Stimulated activated CD4-positive, alpha-beta T cell treated with anti-CD3 and anti-CD28 coated beads, Interleukin-2, amount 100 ng/mL, for 48 hours (primary cell): ENCODE data around the gene C1orf198.
"Not testable (repeated sequence)": the region's sequence is repeated elsewhere in the genome, so short reads cannot be mapped to it uniquely, and the experiment has no call there.

Source experiments
- DNase-seq, 2 donors: peaks; one replicate each; pipeline ENCODE4 v3.0.0-alpha.2; 2020

The C1orf198 gene

GRCh38 chr1:230858918-230859729 is 9.2 kb downstream of the C1orf198 start:
- DNase-seq = no peak

GRCh38 chr1:230858236-230858820 is 10.0 kb downstream of the C1orf198 start:
- no peak for DNase-seq

GRCh38 chr1:230857822-230858221 is 10.5 kb downstream of the C1orf198 start:
- no peak for DNase-seq

- DNase-seq = no peak
These were observed 11.2 kb downstream of the C1orf198 start for GRCh38 chr1:230857077-230857476.

GRCh38 chr1:230855886-230856285 is 12.4 kb downstream of the C1orf198 start:
- DNase-seq = no peak

GRCh38 chr1:230854423-230854822 is 13.9 kb downstream of the C1orf198 start:
- DNase-seq = no peak

- DNase-seq = no peak
These were observed 14.6 kb downstream of the C1orf198 start for GRCh38 chr1:230853731-230854130.

- DNase-seq = no peak
These were observed 15.4 kb downstream of the C1orf198 start for GRCh38 chr1:230852959-230853358.

- DNase-seq = no peak
These were observed 17.0 kb downstream of the C1orf198 start for GRCh38 chr1:230851291-230851691.

GRCh38 chr1:230850547-230850946 is 17.8 kb downstream of the C1orf198 start:
- DNase-seq = no peak

GRCh38 chr1:230849451-230850224 is 18.7 kb downstream of the C1orf198 start:
- DNase-seq = no peak

GRCh38 chr1:230848235-230848634 is 20.1 kb downstream of the C1orf198 start:
- DNase-seq = no peak

GRCh38 chr1:230845184-230845583 is 23.1 kb downstream of the C1orf198 start:
- not testable (repeated sequence) for DNase-seq

GRCh38 chr1:230844561-230844960 is 23.8 kb downstream of the C1orf198 start:
- DNase-seq = no peak

GRCh38 chr1:230843503-230844309 is 24.6 kb downstream of the C1orf198 start:
- DNase-seq = no peak

- DNase-seq = no peak
These were observed 25.5 kb downstream of the C1orf198 start for GRCh38 chr1:230842801-230843200.

- no peak for DNase-seq
These were observed 29.1 kb downstream of the C1orf198 start for GRCh38 chr1:230839173-230839572.

GRCh38 chr1:230836793-230837192 is 31.5 kb downstream of the C1orf198 start:
- DNase-seq = no peak

- no peak for DNase-seq
These were observed 32.0 kb downstream of the C1orf198 start for GRCh38 chr1:230836347-230836746.

GRCh38 chr1:230834292-230834691 is 34.0 kb downstream of the C1orf198 start:
- no peak for DNase-seq

- DNase-seq = no peak
These were observed 34.8 kb downstream of the C1orf198 start for GRCh38 chr1:230833511-230833910.

GRCh38 chr1:230832476-230832875 is 35.8 kb downstream of the C1orf198 start:
- no peak for DNase-seq

- no peak for DNase-seq
These were observed 36.5 kb downstream of the C1orf198 start for GRCh38 chr1:230831771-230832170.
